Hypothalamus (tissue), 51 donors: ENCODE measurements around the gene CHRM3.
"Not testable (repeated sequence)": the region's sequence is repeated elsewhere in the genome, so short reads cannot be mapped to it uniquely, and the experiment has no call there.

Experiments used
- DNase-seq, 51 donors: peaks; one replicate each; lab custom pipeline; 2025; lab: John Stamatoyannopoulos, UW

CHRM3 gene

GRCh38 chr1:239386453-239387303, at the start of gene CHRM3:
Gene CHRM3 (plus strand): TSS chr1:239386568. CDS start chr1:239907452, 520,884 bp downstream.
- DNase-seq = peak in 28 of 51 donors; percentile 2 to 54 (median 22)

- DNase-seq = no peak
These were observed 48.5 kb upstream of the CHRM3 start for GRCh38 chr1:239337799-239338430.

GRCh38 chr1:239347776-239348175, 38.6 kb upstream of the CHRM3 start:
- no peak for DNase-seq

- DNase-seq = no peak
These were observed 37.6 kb upstream of the CHRM3 start for GRCh38 chr1:239348635-239349353.

- DNase-seq = no peak
These were observed 36.7 kb upstream of the CHRM3 start for GRCh38 chr1:239349699-239350098.

- DNase-seq = no peak
These were observed 32.8 kb upstream of the CHRM3 start for GRCh38 chr1:239353536-239353935.

- no peak for DNase-seq
These were observed 32.1 kb upstream of the CHRM3 start for GRCh38 chr1:239354231-239354630.

GRCh38 chr1:239357867-239358266, 28.5 kb upstream of the CHRM3 start:
- DNase-seq = no peak

- no peak for DNase-seq
These were observed 25.0 kb upstream of the CHRM3 start for GRCh38 chr1:239361403-239361802.

GRCh38 chr1:239363930-239364329, 22.4 kb upstream of the CHRM3 start:
- DNase-seq = no peak

GRCh38 chr1:239367196-239367810, 19.1 kb upstream of the CHRM3 start:
- no peak for DNase-seq

GRCh38 chr1:239368436-239369109, 17.8 kb upstream of the CHRM3 start:
- no peak for DNase-seq

- DNase-seq = not testable (repeated sequence)
These were observed 15.5 kb upstream of the CHRM3 start for GRCh38 chr1:239370869-239371268.

GRCh38 chr1:239382666-239383065, 3.7 kb upstream of the CHRM3 start:
- DNase-seq = no peak

GRCh38 chr1:239383714-239384113, 2.7 kb upstream of the CHRM3 start:
- DNase-seq = no peak

GRCh38 chr1:239387304-239388158, 1.2 kb downstream of the CHRM3 start:
- peak in 5 of 51 donors; percentile 4 to 41 (median 7) for DNase-seq

GRCh38 chr1:239388159-239388485, 1.8 kb downstream of the CHRM3 start:
- DNase-seq = no peak

GRCh38 chr1:239388578-239388977, 2.2 kb downstream of the CHRM3 start:
- no peak for DNase-seq

- no peak for DNase-seq
These were observed 3.3 kb downstream of the CHRM3 start for GRCh38 chr1:239389703-239390102.

GRCh38 chr1:239392271-239392670, 5.9 kb downstream of the CHRM3 start:
- no peak for DNase-seq
